ENCODE data around the gene KLHL29.

DNA sequence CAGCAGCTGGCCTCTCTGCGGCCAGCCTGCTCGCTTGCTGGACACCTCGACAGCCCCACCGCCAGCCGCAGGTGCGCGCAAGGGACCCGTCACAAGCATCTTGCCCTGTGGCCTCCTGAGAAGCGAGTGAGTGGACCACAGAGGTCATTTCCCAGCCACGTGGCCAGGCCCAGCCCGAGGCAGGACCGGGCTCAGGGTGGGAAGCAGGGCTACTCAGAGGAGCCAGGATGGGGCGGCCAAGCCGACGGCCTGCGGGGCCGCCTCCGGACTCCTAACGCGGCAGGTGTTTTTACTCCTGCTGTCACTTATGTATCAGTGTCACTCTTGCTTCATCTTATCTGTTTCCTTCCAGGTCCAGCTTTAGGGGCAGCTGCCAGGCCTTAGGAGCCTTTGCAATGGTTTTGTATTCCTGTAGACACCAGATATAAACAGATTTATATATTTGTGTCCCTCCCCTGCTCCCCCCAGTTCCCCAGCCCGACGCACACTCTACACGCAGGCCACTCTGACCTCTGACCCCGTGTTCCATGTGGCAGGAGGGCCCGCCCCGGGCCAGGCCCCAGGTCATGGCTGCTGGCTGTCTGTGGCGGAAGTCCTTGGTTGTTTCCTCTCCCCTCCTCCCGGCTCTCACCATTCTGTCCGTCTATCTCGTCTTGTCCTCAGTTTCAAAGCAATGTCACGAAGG, 305.6 kb downstream of the KLHL29 start:
- TF ChIP-seq EZH2 (IDR thresholded peaks at IDR 0.05; ENCODE audit: borderline replicate concordance) = no peak
- no peak for TF ChIP-seq CTCF (IDR thresholded peaks at IDR 0.05; ENCODE audit: poor library complexity)

All from hepatocyte (in vitro differentiated cells).